ENCODE results near the gene LTBP4. TPM values are rescaled to one million over a fixed set of nuclear protein-coding genes. Genes with fewer than 3 reads are reported as not detected.
"Not testable (repeated sequence)": the region's sequence is repeated elsewhere in the genome, so short reads cannot be mapped to it uniquely, and the experiment has no call there.

LTBP4 gene
- polyA plus RNA-seq (ENCODE audit: insufficient read length): 187 TPM
- long read RNA-seq, donor 1, full-length matches to known transcripts: 8 of 164 reads
- long read RNA-seq, donor 1, partial matches to known transcripts: 156 of 164 reads
- long read RNA-seq, donor 1, other reads (novel, unspliced or antisense): 0 of 164 reads
- long read RNA-seq, donor 2, full-length matches to known transcripts: 5 of 73 reads
- long read RNA-seq, donor 2, partial matches to known transcripts: 68 of 73 reads
- long read RNA-seq, donor 2, other reads (novel, unspliced or antisense): 0 of 73 reads
- long read RNA-seq, donor 3, full-length matches to known transcripts: 3 of 21 reads
- long read RNA-seq, donor 3, partial matches to known transcripts: 18 of 21 reads
- long read RNA-seq, donor 3, other reads (novel, unspliced or antisense): 0 of 21 reads
- long read RNA-seq, donor 4: 0 reads
- long read RNA-seq, donor 5, full-length matches to known transcripts: 14 of 40 reads
- long read RNA-seq, donor 5, partial matches to known transcripts: 19 of 40 reads
- long read RNA-seq, donor 5, other reads (novel, unspliced or antisense): 7 of 40 reads
- long read RNA-seq, donor 6, full-length matches to known transcripts: 3 of 76 reads
- long read RNA-seq, donor 6, partial matches to known transcripts: 73 of 76 reads
- long read RNA-seq, donor 6, other reads (novel, unspliced or antisense): 0 of 76 reads
- long read RNA-seq, donor 7, full-length matches to known transcripts: 8 of 42 reads
- long read RNA-seq, donor 7, partial matches to known transcripts: 34 of 42 reads
- long read RNA-seq, donor 7, other reads (novel, unspliced or antisense): 0 of 42 reads
- long read RNA-seq, donor 8, partial matches to known transcripts: 0 of 3 reads
- long read RNA-seq, donor 8, other reads (novel, unspliced or antisense): 0 of 3 reads

- no peak for DNase-seq
These were observed at the start of gene LTBP4 for GRCh38 chr19:40601134-40601974. LTBP4 (plus strand) TSS chr19:40601369; CDS start chr19:40601388, 19 bp downstream.

GRCh38 chr19:40552848-40553247 lies 48.3 kb upstream of the LTBP4 start:
- DNase-seq: no peak

- DNase-seq: no peak
These were observed 47.0 kb upstream of the LTBP4 start for GRCh38 chr19:40553885-40554857.

- DNase-seq: no peak
These were observed 45.0 kb upstream of the LTBP4 start for GRCh38 chr19:40555978-40556689.

GRCh38 chr19:40556953-40557530 lies 44.1 kb upstream of the LTBP4 start:
- DNase-seq: no peak

GRCh38 chr19:40559394-40559793 lies 41.8 kb upstream of the LTBP4 start:
- DNase-seq: no peak

- no peak for DNase-seq
These were observed 41.1 kb upstream of the LTBP4 start for GRCh38 chr19:40560092-40560507.

GRCh38 chr19:40561947-40562346 lies 39.2 kb upstream of the LTBP4 start:
- DNase-seq: no peak

- not testable (repeated sequence) for DNase-seq
These were observed 36.6 kb upstream of the LTBP4 start for GRCh38 chr19:40564535-40564934.

- DNase-seq: no peak
These were observed 35.8 kb upstream of the LTBP4 start for GRCh38 chr19:40565355-40565754.

- DNase-seq: no peak
These were observed 35.2 kb upstream of the LTBP4 start for GRCh38 chr19:40565910-40566495.

GRCh38 chr19:40567040-40567749 lies 34.0 kb upstream of the LTBP4 start:
- DNase-seq: no peak

GRCh38 chr19:40567750-40568494 lies 33.2 kb upstream of the LTBP4 start:
- DNase-seq: no peak

- peak; percentile 97 for DNase-seq
These were observed 30.7 kb upstream of the LTBP4 start for GRCh38 chr19:40570313-40571004.

- DNase-seq: no peak
These were observed 30.2 kb upstream of the LTBP4 start for GRCh38 chr19:40571005-40571318.

- DNase-seq: no peak
These were observed 29.2 kb upstream of the LTBP4 start for GRCh38 chr19:40571831-40572495.

- no peak for DNase-seq
These were observed 25.8 kb upstream of the LTBP4 start for GRCh38 chr19:40575326-40575725.

Data from left kidney (tissue), 8 donors.